Measurements from ENCODE around the gene NMT2. TPM values are rescaled to one million over a fixed set of nuclear protein-coding genes. Genes with fewer than 3 reads are reported as not detected.
A peak's percentile ranks its signal among the peaks of the same experiment; 100 is the strongest.

NMT2 gene
- total RNA-seq, 2 donors from 2014 or later, result 3.4 to 8.6 TPM

DNA sequence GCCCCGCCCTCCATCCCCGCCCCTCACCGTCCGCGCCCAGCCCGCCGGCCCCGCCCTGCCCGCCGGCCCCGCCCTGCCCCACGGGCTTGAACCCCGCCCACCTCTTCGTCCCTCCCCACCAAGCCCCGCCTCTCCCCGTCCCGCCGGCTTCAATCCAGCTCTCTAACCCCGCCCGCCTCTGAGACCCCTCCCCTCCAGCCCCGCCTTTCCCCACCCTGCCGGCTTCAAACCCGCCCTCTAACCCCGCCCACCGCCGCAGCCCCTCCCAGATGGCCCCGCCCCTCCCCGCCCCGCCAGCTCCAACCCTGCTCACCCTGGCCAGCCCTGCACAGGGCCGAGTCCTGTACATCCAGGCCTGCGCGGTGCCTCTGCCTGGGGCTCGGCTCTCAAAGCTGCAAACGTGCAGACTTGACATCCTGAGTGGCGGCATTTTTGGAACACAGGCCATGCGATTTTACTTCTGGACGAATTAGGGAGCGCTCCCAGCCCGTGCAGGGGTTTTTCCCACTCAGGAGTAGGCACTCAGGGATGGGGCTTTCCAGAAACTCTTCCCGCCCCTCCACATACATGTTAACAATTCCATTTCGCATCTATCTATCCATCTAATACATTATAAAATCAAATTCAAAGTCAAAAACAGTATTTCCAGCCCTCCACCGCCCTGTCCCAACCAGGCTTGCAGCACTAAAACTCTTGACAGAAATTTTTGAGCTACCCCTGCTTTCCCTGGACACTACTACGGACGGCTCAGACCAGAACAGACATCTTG is 477 bp upstream of the NMT2 start:
- H3K36me3 Mint-ChIP-seq, result no peaks in the 10 kb centered on the region
- H3K4me3 Mint-ChIP-seq, result peak overlapping the region; percentile 77
- peak; percentile 91 to 94 for ATAC-seq
- DNase-seq (ENCODE audit: low spot score), result peak; percentile 94
- H3K4me1 Mint-ChIP-seq (ENCODE audit: low read depth in 2 of 2), result peaks cover 31 to 42% of the 10 kb centered on the region in 2 donors
- H3K27me3 Mint-ChIP-seq, result no peaks in the 10 kb centered on the region
- peak overlapping the region; percentile 72 to 78 for H3K27ac Mint-ChIP-seq
- no peaks in the 10 kb centered on the region for H3K9me3 Mint-ChIP-seq

DNA sequence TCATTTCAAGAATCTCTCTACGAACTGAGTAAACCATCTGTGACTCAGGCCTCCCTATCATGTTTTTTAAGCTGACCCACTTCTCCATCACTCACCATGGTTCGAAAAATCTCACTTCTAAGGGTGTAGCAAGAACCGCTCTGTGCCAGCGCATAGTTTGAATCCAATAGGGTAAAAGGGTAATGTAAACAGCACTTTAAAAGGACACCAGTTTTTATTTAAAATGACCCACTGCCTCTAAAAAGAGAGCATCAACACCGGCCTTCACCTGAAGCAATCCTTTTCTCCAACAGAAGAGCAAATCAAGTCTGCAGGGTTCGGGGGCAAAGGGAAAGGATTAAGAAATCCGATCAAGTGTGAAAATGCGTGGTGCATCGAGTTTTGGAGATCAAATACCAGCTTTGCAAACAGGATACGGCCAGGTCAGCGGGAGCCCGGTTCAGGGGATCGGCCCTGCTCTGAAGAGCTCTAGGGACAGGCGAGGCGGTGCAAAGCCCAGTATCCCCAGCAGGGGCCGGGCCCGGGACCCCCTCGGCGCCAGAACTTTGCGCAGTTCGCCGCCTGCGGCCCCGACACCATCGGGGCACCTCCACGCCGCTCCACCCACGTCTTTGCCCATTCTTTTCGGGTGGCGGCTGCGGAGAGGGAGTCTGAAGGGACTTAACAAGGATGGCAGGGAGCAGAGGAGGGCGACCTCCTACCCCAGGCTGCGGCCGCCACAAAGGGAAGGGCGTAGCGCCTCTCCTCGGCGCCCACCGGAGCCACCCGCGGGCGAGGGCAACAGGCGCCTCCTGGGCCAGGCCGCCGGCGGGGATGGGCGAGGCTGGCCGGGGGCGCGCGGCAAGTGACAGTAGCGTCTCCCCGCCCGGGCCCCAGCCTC is 842 bp downstream of the NMT2 start:
- peak overlapping the region; percentile 52 to 84 for H3K27ac Mint-ChIP-seq
- H3K36me3 Mint-ChIP-seq, result no peaks in the 10 kb centered on the region
- DNase-seq (ENCODE audit: low spot score) (peak; percentile 66), ATAC-seq (peak in 1 of 2 donors; percentile 31)
- peak overlapping the region; percentile 90 for H3K4me3 Mint-ChIP-seq
- peaks cover 27 to 49% of the 10 kb centered on the region in 2 donors for H3K4me1 Mint-ChIP-seq (ENCODE audit: low read depth in 2 of 2)
- no peaks in the 10 kb centered on the region for H3K9me3 Mint-ChIP-seq
- H3K27me3 Mint-ChIP-seq, result no peaks in the 10 kb centered on the region

DNA sequence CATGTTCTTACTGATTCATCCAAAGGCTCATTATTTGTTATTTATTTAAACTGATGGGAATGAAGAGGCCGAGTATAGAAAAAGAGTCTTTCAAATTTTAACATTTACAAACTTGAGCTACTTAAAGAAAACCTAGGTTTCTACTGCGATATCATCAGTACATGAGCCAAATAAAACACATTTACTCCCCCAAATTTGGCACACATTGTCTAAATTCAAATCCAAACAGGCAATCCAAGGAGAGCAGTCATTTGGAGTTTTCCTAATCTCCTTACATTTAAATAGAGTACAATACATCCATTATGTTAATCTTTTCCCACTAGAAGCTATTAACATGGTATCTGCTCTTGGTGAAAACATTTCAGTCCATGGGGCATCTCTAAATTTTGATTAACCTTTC is 2.2 kb downstream of the NMT2 start:
- H3K9me3 Mint-ChIP-seq, result no peaks in the 10 kb centered on the region
- H3K36me3 Mint-ChIP-seq, result no peaks in the 10 kb centered on the region
- ATAC-seq, result no peak
- H3K4me1 Mint-ChIP-seq (ENCODE audit: low read depth in 2 of 2), result peaks cover 27 to 49% of the 10 kb centered on the region in 2 donors
- H3K27ac Mint-ChIP-seq, result peak overlapping the region in 1 of 2 donors; percentile 20
- peak overlapping the region; percentile 90 for H3K4me3 Mint-ChIP-seq
- DNase-seq (ENCODE audit: low spot score), result no peak
- H3K27me3 Mint-ChIP-seq, result no peaks in the 10 kb centered on the region

DNA sequence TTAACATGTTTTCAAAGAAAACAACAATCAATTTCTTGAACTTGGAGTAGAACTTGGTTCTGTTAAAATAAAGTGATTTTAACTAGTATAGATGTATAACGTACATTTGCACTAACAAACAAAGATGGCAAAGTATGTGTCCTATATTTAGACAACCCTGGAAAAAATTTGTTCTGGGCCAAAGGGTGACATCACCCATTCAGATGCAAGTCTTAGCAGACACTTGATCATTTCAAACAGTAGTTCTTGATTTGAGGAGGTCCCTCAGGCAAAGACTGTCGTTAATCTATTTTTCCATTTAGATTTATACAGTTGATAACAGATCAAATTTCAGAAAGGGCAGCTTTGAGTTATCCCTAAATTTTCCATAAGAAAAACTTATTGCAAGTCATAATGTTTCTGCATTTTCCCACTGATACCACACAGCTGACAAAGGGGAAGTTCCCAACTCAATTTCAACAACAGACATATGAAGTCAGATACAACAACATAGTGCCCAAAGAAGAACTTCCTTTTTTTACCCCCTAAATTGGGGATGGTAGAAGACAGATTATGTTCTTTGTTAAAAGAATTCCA is 5.2 kb downstream of the NMT2 start:
- no peaks in the 10 kb centered on the region for H3K27me3 Mint-ChIP-seq
- no peak for ATAC-seq
- no peaks in the 10 kb centered on the region for H3K36me3 Mint-ChIP-seq
- no peak overlapping the region for H3K27ac Mint-ChIP-seq
- no peak for DNase-seq (ENCODE audit: low spot score)
- H3K4me1 Mint-ChIP-seq (ENCODE audit: low read depth in 2 of 2), result peaks cover 12 to 29% of the 10 kb centered on the region in 2 donors
- H3K4me3 Mint-ChIP-seq, result no peak overlapping the region
- H3K9me3 Mint-ChIP-seq, result no peaks in the 10 kb centered on the region

DNA sequence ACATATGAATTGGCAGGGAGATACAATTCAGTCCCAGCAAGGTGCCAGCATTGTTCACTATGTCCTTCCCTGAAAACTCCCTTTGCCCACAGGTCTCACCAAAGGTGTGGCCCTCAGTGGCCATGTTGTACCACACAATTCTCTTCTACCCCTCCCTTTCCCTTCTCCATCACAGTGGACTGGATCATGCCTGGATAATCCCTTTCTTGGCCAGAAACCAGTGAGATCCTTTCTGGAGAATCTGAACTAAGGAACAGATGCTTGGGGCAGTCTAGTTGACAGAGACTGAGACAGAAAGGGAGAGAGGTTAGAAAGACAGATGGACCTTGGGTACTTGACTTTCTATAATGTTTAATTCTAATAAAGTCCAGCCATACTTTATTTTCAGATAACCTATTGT is 9.5 kb downstream of the NMT2 start:
- Mint-ChIP-seq H3K9me3 (no peaks in the 10 kb centered on the region), H3K4me1 (ENCODE audit: low read depth in 2 of 2) (peaks cover 4 to 8% of the 10 kb centered on the region in 2 donors), H3K36me3 (no peaks in the 10 kb centered on the region), H3K27ac (no peak overlapping the region), H3K27me3 (no peaks in the 10 kb centered on the region), H3K4me3 (no peak overlapping the region)
- DNase-seq (ENCODE audit: low spot score) (no peak), ATAC-seq (peak in 1 of 2 donors; percentile 45)

DNA sequence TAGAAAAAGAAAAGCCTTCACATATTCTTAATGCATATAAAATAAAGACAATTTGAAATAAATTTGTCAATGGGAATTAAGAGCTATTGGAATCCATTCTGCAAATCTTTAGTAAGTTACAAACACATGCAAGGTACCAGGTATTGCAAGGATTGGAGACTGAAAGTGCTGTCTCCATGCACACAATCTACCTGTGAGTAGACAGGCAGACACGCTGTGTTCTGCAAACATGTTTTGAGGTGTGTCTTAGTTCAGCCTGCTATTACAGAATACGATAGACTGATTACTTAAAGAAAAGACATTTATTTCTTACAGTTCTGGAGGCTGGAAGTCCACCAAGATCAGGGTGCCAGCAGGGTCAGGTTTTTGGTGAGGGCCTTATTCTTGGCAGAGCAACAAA is 10.0 kb downstream of the NMT2 start:
- Mint-ChIP-seq H3K27me3 (no peaks in the 10 kb centered on the region), H3K36me3 (no peaks in the 10 kb centered on the region), H3K9me3 (no peaks in the 10 kb centered on the region), H3K4me3 (no peak overlapping the region), H3K27ac (no peak overlapping the region), H3K4me1 (ENCODE audit: low read depth in 2 of 2) (peaks cover 4 to 6% of the 10 kb centered on the region in 2 donors)
- ATAC-seq (no peak), DNase-seq (ENCODE audit: low spot score) (no peak)

DNA sequence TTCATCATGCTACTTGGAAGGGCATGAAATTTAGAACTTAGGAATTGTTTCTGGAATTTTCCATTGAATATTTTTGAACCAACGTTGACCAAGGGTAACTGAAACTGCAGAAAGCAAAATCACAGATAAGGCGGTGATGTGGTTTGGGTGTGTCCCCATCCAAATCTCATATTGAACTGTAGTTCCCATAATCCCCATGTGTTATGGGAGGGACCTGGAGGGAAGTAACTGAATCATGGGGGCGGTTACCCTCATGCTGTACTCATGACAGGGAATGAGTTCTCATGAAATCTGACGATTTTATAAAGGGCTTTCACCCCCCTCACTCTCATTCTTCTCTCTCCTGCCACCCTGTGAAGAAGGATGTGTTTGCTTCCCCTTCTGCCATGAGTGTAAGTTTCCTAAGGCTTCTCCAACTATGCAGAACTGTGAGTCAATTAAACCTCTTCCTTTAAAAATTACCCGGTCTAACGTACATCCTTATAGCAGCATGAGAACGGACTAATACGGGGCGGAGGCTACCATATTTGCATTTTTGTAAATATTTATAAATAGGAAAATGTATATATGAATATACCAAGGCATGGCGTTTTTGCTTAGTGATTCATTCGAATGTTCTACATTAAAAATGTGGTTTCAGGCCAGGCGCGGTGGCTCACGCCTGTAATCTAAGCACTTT is 12.4 kb downstream of the NMT2 start:
- Mint-ChIP-seq H3K36me3 (no peaks in the 10 kb centered on the region), H3K27ac (no peak overlapping the region), H3K27me3 (no peaks in the 10 kb centered on the region), H3K9me3 (no peaks in the 10 kb centered on the region), H3K4me3 (no peak overlapping the region), H3K4me1 (ENCODE audit: low read depth in 2 of 2) (peaks cover 4 to 5% of the 10 kb centered on the region in 2 donors)
- no peak for DNase-seq (ENCODE audit: low spot score)
- no peak for ATAC-seq

DNA sequence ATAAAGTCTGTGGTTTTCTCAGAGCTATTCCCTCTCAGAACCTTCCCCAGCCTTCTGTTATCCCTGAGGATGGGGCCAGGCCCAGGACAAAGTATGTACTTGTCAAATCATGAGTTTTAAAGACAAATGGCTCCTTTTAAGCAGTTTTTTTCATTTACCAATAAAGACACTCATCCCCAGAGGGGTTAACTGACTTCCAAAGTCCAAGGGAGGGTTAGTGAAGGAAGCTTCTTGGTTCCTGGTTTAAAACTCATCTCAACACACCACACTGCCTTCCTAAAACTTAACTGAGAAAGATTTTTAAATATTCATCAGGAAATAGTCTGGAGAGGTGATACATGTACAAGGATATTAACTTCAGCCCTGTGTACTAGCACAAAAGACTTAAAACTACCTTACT is 15.9 kb downstream of the NMT2 start:
- peaks cover 0 to 5% of the 10 kb centered on the region in 2 donors for H3K4me1 Mint-ChIP-seq (ENCODE audit: low read depth in 2 of 2)
- no peak overlapping the region for H3K27ac Mint-ChIP-seq
- ATAC-seq (no peak), DNase-seq (ENCODE audit: low spot score) (no peak)
- H3K36me3 Mint-ChIP-seq, result no peaks in the 10 kb centered on the region
- no peaks in the 10 kb centered on the region for H3K9me3 Mint-ChIP-seq
- no peaks in the 10 kb centered on the region for H3K27me3 Mint-ChIP-seq
- no peak overlapping the region for H3K4me3 Mint-ChIP-seq

DNA sequence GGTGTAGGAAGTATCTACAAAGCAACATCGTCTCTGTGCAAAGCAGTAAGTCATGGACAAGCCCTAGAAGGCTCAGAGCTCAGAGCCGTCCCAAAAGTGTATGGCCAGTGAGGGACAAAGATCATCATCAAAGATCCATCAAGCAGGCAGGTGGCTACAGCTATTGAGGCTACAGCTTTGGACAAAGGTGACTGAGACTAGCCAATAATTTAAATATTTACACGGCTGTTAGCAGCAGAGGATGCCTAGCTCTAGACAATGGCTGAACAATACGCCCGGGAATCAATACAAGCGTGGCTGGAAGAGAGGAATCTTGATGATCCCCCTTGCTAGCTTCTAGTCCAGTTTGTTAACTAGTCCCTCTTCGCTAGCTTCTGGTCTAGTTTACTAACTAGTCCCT is 17.9 kb downstream of the NMT2 start:
- Mint-ChIP-seq H3K36me3 (no peaks in the 10 kb centered on the region), H3K9me3 (no peaks in the 10 kb centered on the region), H3K27me3 (no peaks in the 10 kb centered on the region), H3K4me1 (ENCODE audit: low read depth in 2 of 2) (peaks cover 4 to 13% of the 10 kb centered on the region in 2 donors), H3K27ac (no peak overlapping the region), H3K4me3 (no peak overlapping the region)
- no peak for DNase-seq (ENCODE audit: low spot score)
- ATAC-seq, result no peak

DNA sequence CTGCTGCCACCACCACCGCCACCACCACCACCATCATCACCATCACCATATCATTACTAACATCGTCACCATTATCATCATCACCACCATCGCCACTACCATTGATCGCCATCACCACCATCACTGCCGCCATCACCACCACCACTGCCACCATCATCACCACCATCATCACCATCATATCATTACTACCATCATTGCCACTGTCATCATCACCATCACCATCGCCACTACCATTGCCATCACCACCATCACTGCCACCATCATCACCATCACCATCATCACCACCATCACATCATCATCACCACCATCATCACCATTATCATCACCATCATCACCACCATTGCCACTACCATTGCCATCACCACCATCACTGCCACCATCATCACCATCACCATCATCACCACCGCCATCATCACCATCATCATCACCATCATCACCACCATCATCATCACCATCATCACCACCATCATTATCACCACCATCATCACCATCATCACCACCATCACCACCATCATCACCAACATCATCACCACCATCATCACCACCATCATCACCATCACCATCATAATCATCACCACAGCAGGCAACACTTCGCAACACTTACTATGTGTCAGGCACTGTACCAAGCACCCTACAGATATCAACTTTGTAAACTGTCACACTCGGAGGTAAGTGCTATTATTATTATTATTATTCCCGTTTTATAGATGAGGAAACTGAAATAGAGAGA is 19.3 kb downstream of the NMT2 start:
- no peaks in the 10 kb centered on the region for H3K27me3 Mint-ChIP-seq
- H3K9me3 Mint-ChIP-seq, result no peaks in the 10 kb centered on the region
- ATAC-seq (no peak), DNase-seq (ENCODE audit: low spot score) (no peak)
- peaks cover 8 to 13% of the 10 kb centered on the region in 2 donors for H3K4me1 Mint-ChIP-seq (ENCODE audit: low read depth in 2 of 2)
- no peaks in the 10 kb centered on the region for H3K36me3 Mint-ChIP-seq
- no peak overlapping the region for H3K27ac Mint-ChIP-seq
- H3K4me3 Mint-ChIP-seq, result no peak overlapping the region

DNA sequence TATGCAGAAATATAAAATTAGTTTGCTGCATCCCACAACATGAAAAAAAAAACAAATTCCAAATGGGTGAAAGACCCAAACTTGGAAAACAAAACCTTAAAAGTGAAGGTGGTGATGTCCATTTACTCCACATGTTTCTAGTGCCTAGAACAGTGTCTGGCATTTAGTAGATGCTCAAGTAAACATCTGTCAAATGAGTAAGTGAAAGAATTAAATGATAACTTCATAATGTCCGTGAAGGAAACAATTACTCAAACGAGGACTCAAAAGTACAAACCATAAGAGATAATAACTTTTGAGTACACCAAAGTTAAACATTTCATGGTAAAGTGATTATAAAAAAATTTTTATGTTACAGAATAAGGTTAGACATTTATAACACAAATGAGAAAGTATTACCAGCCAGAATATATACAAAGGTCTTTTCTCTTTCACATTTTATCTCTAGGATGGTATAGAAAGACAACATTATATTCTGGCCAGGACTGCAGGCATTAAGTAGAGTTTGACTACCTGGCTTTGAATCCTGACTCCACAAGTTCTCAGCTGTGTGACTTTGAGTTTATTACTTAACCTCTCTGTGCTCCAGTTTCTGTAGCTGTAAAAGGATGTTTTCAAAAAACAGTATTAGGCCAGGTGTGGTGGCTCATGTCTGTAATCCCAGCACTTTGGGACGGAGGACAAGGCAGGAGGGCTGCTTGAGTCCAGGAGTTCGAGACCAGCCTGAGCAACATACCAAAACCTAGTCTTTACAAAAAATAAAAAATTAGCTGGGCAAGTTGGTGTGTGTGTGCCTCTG is 20.7 kb downstream of the NMT2 start:
- Mint-ChIP-seq H3K36me3 (no peaks in the 10 kb centered on the region), H3K9me3 (no peaks in the 10 kb centered on the region), H3K27me3 (no peaks in the 10 kb centered on the region), H3K27ac (no peak overlapping the region), H3K4me1 (ENCODE audit: low read depth in 2 of 2) (peaks cover 8 to 13% of the 10 kb centered on the region in 2 donors), H3K4me3 (no peak overlapping the region)
- ATAC-seq (no peak), DNase-seq (ENCODE audit: low spot score) (no peak)

DNA sequence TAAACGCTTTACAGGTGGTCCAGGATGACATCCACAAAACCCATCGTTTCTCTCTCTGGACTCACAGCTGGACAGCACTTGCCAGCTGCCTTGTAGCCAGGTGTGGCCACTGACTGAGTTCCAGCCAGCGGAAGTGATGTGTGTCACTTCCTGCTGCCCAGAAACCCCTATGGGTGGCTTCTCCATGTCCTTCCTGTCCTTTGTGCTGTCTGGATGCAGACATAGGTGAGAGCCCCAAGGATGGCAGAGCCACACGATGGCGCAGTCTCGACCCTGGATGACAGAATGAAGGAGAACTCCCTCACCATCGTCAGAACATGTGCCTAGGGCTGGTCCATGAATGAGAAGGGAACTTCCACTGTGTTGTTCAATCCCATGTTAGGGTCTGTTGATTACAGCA is 22.1 kb downstream of the NMT2 start:
- Mint-ChIP-seq H3K9me3 (no peaks in the 10 kb centered on the region), H3K4me3 (no peak overlapping the region), H3K27me3 (no peaks in the 10 kb centered on the region), H3K27ac (no peak overlapping the region), H3K36me3 (no peaks in the 10 kb centered on the region), H3K4me1 (ENCODE audit: low read depth in 2 of 2) (peaks cover 12% of the 10 kb centered on the region in 2 donors)
- DNase-seq (ENCODE audit: low spot score) (no peak), ATAC-seq (no peak)
